GM12878 (cell line): ENCODE measurements around the gene DMRTC2. TPM values are rescaled to one million over a fixed set of nuclear protein-coding genes. Genes with fewer than 3 reads are reported as not detected.

Experiments used
- BCL3 ChIP-seq: IDR thresholded peaks from 2 replicates; pipeline ENCODE4 v1.6.1; 2011; ENCODE audit warnings: borderline replicate concordance, low read depth, mild to moderate bottlenecking, moderate library complexity, low read length; ENCODE audit not compliant: insufficient read depth, poor library complexity, severe bottlenecking
- BCLAF1 ChIP-seq: fragments of 450-650 bp; IDR thresholded peaks from 2 replicates; pipeline ENCODE4 v1.6.1; 2017; ENCODE audit warnings: antibody characterized with exemption, mild to moderate bottlenecking, moderate library complexity
- CHD1 ChIP-seq: IDR thresholded peaks from 2 replicates; pipeline ENCODE4 v1.6.1; 2012; ENCODE audit warnings: low read depth, low read length, improper control_type of control experiment
- CHD2 ChIP-seq: IDR thresholded peaks from 2 replicates; pipeline ENCODE4 v1.6.1; 2011; ENCODE audit warnings: low read depth, low read length, improper control_type of control experiment, borderline replicate concordance
- CUX1 ChIP-seq: IDR thresholded peaks from 2 replicates; pipeline ENCODE4 v1.6.1; 2012; ENCODE audit warnings: improper control_type of control experiment, low read depth, low read length; ENCODE audit not compliant: insufficient replicate concordance
- IRF4 ChIP-seq: IDR thresholded peaks from 2 replicates; pipeline ENCODE4 v1.6.1; 2011; ENCODE audit warnings: low read depth, low read length
- KLF5 ChIP-seq: fragments of 450-650 bp; IDR thresholded peaks from 2 replicates; pipeline ENCODE4 v1.6.1; 2014; ENCODE audit warnings: mild to moderate bottlenecking; ENCODE audit not compliant: partially characterized antibody
- NKRF ChIP-seq: fragments of 450-650 bp; conservative IDR thresholded peaks from 2 replicates; pipeline ENCODE4 v1.6.1; 2017; ENCODE audit warnings: mild to moderate bottlenecking, moderate library complexity
- NR2C1 ChIP-seq: fragments of 450-650 bp; IDR thresholded peaks from 2 replicates; pipeline ENCODE4 v1.6.1; 2017; ENCODE audit warnings: antibody characterized with exemption, mild to moderate bottlenecking, moderate library complexity
- PRDM15 ChIP-seq: fragments of 450-650 bp; formaldehyde crosslinking; IDR thresholded peaks from 2 replicates; pipeline ENCODE4 v1.4.0; 2020; ENCODE audit warnings: mild to moderate bottlenecking, moderate library complexity
- RUNX3 ChIP-seq: IDR thresholded peaks from 2 replicates; pipeline ENCODE4 v1.6.1; 2012; ENCODE audit warnings: low read length, inconsistent platforms
- STAT3 ChIP-seq: IDR thresholded peaks from 2 replicates; pipeline ENCODE4 v1.6.1; 2011; ENCODE audit warnings: low read depth, low read length, improper control_type of control experiment
- ZNF274 ChIP-seq: IDR thresholded peaks from one replicate; pipeline ENCODE4 v1.8.0; 2011; ENCODE audit not compliant: insufficient read length, insufficient read depth
- polyA plus RNA-seq, 11 experiments: library from polyadenylated mRNA; depleted of rRNA in 4 of 11; unstranded in 6 of 11; stranded (reverse) in 5 of 11; fragments of >200 nt; fragmentation: Nextera tagmentation in 4 of 11; fragmentation: Illumina TruSeq in 1 of 11; extraction: Ambion mirVana in 4 of 11; extraction: Trizol in 1 of 11; gene quantifications; 1 replicate in 1 of 11; 2 replicates in 10 of 11; pipeline versions ENCODE4 v1.2.1 to v1.2.3, GENCODE V29; 2011 to 2016; ENCODE audit warnings: inconsistent platforms in 2 of 11, missing spikeins in 2 of 11, low read depth in 1 of 11
- total RNA-seq, 4 experiments: library from RNA; depleted of rRNA in 3 of 4; stranded (reverse); fragments of >200 nt in 3 of 4; fragmentation: Illumina TruSeq in 1 of 4; extraction: Trizol in 1 of 4; gene quantifications; 2 replicates each; pipeline versions ENCODE4 v1.2.1 to v1.2.3, GENCODE V29; 2013 to 2021

Gene DMRTC2
- total and polyA plus RNA-seq, 10 of the 15 experiments (the other 5 are each of a cell fraction or from before 2014, with no cell fraction given), result not detected

GRCh38 chr19:41859618-41860418 lies 15.0 kb downstream of the DMRTC2 start, which contains the start of gene RPS19 (continued):
- no peak for TF ChIP-seq PRDM15
- peak; percentile 86 for TF ChIP-seq NR2C1
- TF ChIP-seq ZNF274, result no peak
- peak; percentile 81 for TF ChIP-seq IRF4
- TF ChIP-seq CUX1, result no peak
- peak; percentile 98 for TF ChIP-seq NKRF
- no peak for TF ChIP-seq STAT3
- peak; percentile 75; the same call in 1 of the 2 replicates for TF ChIP-seq BCLAF1
- TF ChIP-seq BCL3, result no peak
- peak; percentile 99 for TF ChIP-seq CHD2
- peak; percentile 71 for TF ChIP-seq KLF5
- peak; percentile 80 for TF ChIP-seq RUNX3
- no peak; the same call in 1 of the 2 replicates for TF ChIP-seq CHD1
